GM12872 (cell line): ENCODE data around the gene RSRP1.

Experiments used
- CTCF ChIP-seq: IDR thresholded peaks from 3 replicates; pipeline ENCODE4 v1.5.1; 2011; ENCODE audit warnings: low read depth, mild to moderate bottlenecking, low read length, moderate library complexity; ENCODE audit not compliant: insufficient read depth

Gene RSRP1

GRCh38 chr1:25247829-25248754, 838 bp upstream of the RSRP1 start:
- peak; percentile 44; the same call in 2 of the 3 replicates for TF ChIP-seq CTCF

GRCh38 chr1:25246600-25247023, 642 bp downstream of the RSRP1 start:
- TF ChIP-seq CTCF = no peak

GRCh38 chr1:25245809-25246599, 1.2 kb downstream of the RSRP1 start:
- no peak for TF ChIP-seq CTCF

DNA sequence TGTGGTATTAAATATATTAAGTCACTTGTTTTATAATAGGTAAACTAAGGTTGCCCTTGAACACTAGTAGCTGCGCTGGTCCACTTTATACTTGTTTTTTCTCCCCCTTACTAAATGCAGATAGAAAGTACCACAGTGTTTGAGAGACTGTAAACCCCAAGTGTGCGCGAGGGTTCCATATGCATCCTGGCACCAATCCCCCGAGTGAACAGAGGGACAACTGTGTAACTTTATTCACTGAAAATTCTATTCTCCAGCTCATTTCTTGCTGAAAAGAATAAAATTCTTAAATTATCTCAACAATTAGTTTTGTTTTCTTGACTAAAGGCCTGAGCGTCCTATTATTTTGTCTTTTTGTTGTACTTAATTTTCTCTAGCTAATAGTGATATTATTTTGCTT, 1.9 kb downstream of the RSRP1 start:
- no peak for TF ChIP-seq CTCF

- no peak for TF ChIP-seq CTCF
Measured at GRCh38 chr1:25243907-25244306, 3.3 kb downstream of the RSRP1 start.

GRCh38 chr1:25239681-25240541, 7.3 kb downstream of the RSRP1 start:
- peak; percentile 77 for TF ChIP-seq CTCF

GRCh38 chr1:25238046-25238445, 9.2 kb downstream of the RSRP1 start:
- TF ChIP-seq CTCF = no peak
